HL-60 (cell line): ENCODE measurements around the gene PSMF1.

Experiments
- DNase-seq, 2 experiments: peaks; one replicate each; pipeline ENCODE4 v3.0.0-alpha.2; 2010 to 2020; ENCODE audit warnings: low read depth in 1 of 2, low spot score in 1 of 2
- H3K27ac ChIP-seq: fragments of 250-450 bp; sonication (Bioruptor Pico); replicated peaks from 2 replicates; pipeline ENCODE4 v1.5.1; 2020; ENCODE audit warnings: mild to moderate bottlenecking, moderate library complexity
- H3K27me3 ChIP-seq: fragments of 250-450 bp; sonication (Bioruptor Pico); 2 replicates; pipeline ENCODE4 v1.5.1; 2021; ENCODE audit warnings: mild to moderate bottlenecking, moderate library complexity; ENCODE audit not compliant: insufficient read depth, poor library complexity, severe bottlenecking
- H3K4me3 ChIP-seq: replicated peaks from 2 replicates; pipeline ENCODE4 v1.5.1; 2011; ENCODE audit warnings: mild to moderate bottlenecking, control low read depth, low read length; ENCODE audit not compliant: insufficient read depth
- GABPA ChIP-seq: IDR thresholded peaks from 2 replicates; pipeline ENCODE4 v1.6.1; 2012; ENCODE audit warnings: low read depth
- POLR2AphosphoS5 ChIP-seq: IDR thresholded peaks from 2 replicates; pipeline ENCODE4 v1.6.1; 2012; ENCODE audit warnings: low read depth
- SPI1 ChIP-seq: IDR thresholded peaks from 2 replicates; pipeline ENCODE4 v1.6.1; 2012; ENCODE audit warnings: low read depth, mild to moderate bottlenecking, borderline replicate concordance
- TF ChIP-seq, protein P1 (sequence below): IDR thresholded peaks from one replicate; pipeline ENCODE4 v1.5.1; 2011; ENCODE audit warnings: low read length, control low read depth, inconsistent platforms; ENCODE audit not compliant: insufficient read depth
- TF ChIP-seq, protein P2 (sequence below): IDR thresholded peaks from 2 replicates; pipeline ENCODE4 v1.6.1; 2012; ENCODE audit warnings: low read depth; ENCODE audit not compliant: insufficient replicate concordance

Gene PSMF1

DNA sequence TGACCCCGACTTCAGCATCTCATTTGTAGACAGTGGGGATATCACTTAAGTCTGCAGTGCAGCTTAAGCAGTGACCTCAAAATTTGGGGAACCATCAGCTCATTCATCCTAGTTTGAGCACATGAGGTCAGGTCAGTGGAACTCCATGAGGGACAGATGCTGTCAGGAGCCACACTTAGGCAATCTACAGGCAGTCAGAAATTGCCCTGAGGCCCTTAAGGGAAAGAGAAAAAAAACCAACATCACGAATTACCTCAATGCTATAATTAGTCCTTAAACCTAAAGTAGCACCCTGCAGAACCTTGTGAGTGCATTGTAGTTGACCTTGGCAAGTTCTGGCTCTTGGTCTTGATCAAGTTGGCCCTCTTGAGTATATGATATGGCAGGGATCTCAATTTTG lies 45.3 kb downstream of the PSMF1 start:
- no peak overlapping the region for H3K27ac ChIP-seq
- no peaks in the 10 kb centered on the region for H3K27me3 ChIP-seq
- no peak overlapping the region for H3K4me3 ChIP-seq
- TF ChIP-seq SPI1 (no peak), GABPA (no peak), POLR2AphosphoS5 (no peak)
- TF ChIP-seq, protein P1, sequence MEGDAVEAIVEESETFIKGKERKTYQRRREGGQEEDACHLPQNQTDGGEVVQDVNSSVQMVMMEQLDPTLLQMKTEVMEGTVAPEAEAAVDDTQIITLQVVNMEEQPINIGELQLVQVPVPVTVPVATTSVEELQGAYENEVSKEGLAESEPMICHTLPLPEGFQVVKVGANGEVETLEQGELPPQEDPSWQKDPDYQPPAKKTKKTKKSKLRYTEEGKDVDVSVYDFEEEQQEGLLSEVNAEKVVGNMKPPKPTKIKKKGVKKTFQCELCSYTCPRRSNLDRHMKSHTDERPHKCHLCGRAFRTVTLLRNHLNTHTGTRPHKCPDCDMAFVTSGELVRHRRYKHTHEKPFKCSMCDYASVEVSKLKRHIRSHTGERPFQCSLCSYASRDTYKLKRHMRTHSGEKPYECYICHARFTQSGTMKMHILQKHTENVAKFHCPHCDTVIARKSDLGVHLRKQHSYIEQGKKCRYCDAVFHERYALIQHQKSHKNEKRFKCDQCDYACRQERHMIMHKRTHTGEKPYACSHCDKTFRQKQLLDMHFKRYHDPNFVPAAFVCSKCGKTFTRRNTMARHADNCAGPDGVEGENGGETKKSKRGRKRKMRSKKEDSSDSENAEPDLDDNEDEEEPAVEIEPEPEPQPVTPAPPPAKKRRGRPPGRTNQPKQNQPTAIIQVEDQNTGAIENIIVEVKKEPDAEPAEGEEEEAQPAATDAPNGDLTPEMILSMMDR, result no peak
- TF ChIP-seq, protein P2, sequence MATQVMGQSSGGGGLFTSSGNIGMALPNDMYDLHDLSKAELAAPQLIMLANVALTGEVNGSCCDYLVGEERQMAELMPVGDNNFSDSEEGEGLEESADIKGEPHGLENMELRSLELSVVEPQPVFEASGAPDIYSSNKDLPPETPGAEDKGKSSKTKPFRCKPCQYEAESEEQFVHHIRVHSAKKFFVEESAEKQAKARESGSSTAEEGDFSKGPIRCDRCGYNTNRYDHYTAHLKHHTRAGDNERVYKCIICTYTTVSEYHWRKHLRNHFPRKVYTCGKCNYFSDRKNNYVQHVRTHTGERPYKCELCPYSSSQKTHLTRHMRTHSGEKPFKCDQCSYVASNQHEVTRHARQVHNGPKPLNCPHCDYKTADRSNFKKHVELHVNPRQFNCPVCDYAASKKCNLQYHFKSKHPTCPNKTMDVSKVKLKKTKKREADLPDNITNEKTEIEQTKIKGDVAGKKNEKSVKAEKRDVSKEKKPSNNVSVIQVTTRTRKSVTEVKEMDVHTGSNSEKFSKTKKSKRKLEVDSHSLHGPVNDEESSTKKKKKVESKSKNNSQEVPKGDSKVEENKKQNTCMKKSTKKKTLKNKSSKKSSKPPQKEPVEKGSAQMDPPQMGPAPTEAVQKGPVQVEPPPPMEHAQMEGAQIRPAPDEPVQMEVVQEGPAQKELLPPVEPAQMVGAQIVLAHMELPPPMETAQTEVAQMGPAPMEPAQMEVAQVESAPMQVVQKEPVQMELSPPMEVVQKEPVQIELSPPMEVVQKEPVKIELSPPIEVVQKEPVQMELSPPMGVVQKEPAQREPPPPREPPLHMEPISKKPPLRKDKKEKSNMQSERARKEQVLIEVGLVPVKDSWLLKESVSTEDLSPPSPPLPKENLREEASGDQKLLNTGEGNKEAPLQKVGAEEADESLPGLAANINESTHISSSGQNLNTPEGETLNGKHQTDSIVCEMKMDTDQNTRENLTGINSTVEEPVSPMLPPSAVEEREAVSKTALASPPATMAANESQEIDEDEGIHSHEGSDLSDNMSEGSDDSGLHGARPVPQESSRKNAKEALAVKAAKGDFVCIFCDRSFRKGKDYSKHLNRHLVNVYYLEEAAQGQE, result no peak
- DNase-seq, result no peak

DNA sequence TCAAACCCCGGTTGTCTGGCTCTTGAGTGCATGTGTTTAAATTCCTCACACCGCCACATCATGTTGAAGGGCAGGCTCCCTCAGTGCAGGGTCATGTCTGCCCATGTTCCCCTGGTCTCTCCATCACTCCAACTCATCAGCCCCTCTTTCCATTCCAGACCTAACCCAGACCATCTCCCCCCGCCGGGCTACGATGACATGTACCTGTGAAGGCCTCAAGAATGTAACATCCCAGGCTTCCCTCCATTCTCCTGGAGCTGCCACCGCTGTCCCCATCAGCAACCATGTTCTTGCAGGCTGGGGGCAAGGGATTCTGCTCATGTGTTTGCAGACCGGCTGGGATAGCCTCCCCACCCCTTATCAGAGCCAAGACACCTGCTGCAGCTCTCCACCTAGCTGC lies 46.5 kb downstream of the PSMF1 start:
- TF ChIP-seq, protein P1, result no peak
- TF ChIP-seq POLR2AphosphoS5 (no peak), GABPA (no peak), SPI1 (no peak)
- TF ChIP-seq, protein P2, result no peak
- no peaks in the 10 kb centered on the region for H3K27me3 ChIP-seq
- no peak overlapping the region for H3K4me3 ChIP-seq
- H3K27ac ChIP-seq, result no peak overlapping the region
- no peak for DNase-seq

DNA sequence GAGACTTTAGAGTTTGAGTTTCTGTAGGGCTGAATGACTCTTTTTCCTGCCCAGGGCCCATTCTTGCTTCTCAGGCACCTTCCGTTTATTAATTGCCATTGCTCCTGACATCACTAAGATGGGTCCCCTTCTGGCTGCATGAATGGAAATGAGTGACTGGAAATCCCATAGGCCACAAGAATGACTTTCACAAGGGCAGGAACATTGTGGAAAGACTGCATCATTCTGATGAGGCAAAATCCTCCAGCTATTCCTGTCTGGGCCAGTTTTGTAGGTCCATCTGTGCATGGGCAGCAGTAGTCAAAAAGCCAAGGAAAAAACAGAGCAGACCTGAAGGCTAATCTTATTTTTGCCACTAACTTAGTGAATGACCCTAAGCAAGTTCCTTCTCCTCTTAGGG lies 47.1 kb downstream of the PSMF1 start:
- TF ChIP-seq GABPA, result no peak
- TF ChIP-seq, protein P2, result no peak
- no peak for TF ChIP-seq SPI1
- TF ChIP-seq POLR2AphosphoS5, result no peak
- TF ChIP-seq, protein P1, result no peak
- Histone ChIP-seq H3K4me3 (no peak overlapping the region), H3K27ac (no peak overlapping the region), H3K27me3 (no peaks in the 10 kb centered on the region)
- DNase-seq, result no peak
